Fibroblast of the conjunctiva (primary cell): ENCODE results near the gene TFPI2.
"Not testable (repeated sequence)": the region's sequence is repeated elsewhere in the genome, so short reads cannot be mapped to it uniquely, and the experiment has no call there.

ENCODE experiments used
- DNase-seq: peaks from one replicate; pipeline ENCODE4 v3.0.0-alpha.2; 2010; ENCODE audit warnings: low read depth

The TFPI2 gene, protein sequence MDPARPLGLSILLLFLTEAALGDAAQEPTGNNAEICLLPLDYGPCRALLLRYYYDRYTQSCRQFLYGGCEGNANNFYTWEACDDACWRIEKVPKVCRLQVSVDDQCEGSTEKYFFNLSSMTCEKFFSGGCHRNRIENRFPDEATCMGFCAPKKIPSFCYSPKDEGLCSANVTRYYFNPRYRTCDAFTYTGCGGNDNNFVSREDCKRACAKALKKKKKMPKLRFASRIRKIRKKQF

DNA sequence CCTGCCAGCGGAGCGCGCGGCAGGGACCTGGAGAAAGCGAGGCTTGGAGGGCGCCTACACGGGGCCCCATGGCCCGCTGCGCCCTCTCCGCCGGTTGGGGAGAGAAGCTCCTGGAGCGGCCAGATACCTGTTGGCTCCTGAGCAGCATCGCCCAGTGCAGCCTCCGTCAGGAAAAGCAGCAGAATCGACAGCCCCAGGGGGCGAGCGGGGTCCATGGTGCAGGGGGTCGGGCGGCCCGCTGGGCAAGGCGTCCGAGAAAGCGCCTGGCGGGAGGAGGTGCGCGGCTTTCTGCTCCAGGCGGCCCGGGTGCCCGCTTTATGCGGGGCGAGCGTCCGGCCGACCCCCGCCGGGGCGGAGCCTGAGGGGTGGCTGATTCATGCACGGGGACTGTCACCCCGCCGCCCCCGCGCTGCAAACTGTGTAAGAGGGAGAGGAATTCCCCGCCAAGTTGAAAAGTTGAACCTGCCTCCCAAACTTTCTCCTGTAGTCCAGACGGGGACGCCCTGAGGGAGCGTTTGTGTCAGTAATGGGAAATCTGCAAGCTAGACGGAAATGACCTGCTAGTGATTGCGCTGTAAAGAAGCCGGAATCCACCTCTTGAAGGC lies at the start of gene TFPI2:
Gene TFPI2 (minus strand): TSS at position 290 of the 605 bp plus-strand sequence. CDS start 75 bp downstream, at position 215.
- no peak for DNase-seq

DNA sequence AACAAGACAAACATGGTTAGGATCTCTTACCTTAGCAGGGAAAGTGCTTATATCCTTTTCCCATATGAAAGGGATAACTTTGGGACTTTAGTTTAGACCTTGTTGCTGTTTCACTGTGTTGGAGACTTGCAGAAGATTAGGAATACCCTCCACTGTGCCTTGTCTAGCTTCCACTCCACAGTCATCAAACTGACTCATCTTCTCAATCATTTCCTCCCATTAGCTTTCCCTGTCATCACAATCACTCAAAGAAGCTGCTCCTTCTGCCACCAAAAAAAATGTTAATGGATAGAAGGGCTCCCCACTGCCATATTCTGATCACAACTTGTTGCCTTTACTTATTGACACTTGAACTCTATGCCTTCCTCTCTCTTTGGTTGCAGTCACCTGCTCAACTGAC lies 47.7 kb upstream of the TFPI2 start:
- no peak for DNase-seq

DNA sequence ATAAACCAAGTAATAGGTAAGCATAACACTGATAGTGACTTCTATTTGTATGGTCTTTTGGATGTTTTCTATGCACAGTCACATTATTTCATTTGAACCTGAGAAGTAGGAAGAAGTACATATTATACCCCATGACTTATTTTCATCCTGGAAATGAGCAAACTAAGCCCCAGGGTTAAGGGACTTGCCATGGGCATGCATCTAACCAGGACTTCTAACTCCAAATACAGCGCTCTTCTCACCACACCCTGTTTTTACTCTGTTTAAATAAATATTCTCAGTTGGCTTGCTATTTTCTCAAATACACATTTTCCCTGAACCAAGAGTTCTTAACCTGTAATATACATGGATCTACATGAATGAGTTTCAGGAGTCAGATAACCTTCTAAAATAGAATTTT lies 47.3 kb upstream of the TFPI2 start:
- no peak for DNase-seq

DNA sequence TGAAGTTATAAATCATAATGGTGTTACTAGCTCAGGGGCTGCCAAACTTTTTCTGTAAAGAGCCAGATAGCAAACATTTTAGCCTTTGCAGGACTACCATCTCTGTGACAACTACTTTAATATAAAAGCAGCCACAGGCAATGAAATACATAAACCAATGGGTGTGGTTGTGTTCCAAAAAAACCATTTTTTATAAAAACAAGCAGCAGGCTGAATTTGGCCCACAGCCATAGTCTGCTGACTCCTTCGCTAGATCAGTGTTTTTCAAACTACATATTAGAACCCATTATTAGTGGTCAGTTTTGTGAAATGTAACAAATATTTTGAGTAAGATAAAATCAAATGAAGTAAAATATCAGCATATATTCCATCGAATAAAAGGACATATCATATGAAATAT lies 44.5 kb upstream of the TFPI2 start:
- no peak for DNase-seq

DNA sequence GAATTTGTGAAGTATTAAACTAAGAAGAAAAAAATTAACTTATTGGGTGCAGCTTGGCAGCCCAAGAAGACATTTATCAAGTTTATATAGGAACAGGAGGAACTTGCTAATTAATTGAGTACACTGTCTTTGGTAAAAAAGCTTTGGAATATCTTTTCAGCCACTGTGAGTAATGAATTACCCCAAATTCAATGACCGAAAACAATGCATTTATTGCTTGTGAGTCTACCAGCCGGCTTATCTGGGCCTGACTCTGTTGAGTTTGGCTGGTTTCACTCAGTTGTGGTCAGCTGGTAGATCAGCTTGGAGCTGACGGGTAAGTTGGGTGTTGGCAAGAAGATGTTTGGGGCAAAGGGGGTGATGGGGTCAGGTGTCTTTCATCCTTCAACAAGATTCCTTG lies 42.6 kb upstream of the TFPI2 start:
- no peak for DNase-seq

DNA sequence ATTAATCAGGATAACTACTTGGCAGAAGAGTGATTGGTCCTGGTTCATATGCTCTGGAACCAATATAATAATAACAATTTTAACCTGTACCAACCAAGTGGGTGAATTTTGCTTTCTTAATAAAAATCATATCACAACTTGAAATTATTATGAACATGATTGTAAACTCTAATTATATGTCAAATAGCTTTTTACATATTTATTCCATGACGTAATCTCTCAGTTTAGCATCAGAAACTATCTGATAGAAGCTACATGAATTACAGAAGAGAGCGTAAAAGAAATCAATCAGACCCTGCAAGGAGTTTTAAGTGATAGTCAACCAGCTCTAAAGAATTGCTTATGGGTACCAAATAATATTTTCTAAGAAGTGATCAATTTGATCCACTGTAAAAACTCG lies 41.1 kb upstream of the TFPI2 start:
- DNase-seq = no peak

DNA sequence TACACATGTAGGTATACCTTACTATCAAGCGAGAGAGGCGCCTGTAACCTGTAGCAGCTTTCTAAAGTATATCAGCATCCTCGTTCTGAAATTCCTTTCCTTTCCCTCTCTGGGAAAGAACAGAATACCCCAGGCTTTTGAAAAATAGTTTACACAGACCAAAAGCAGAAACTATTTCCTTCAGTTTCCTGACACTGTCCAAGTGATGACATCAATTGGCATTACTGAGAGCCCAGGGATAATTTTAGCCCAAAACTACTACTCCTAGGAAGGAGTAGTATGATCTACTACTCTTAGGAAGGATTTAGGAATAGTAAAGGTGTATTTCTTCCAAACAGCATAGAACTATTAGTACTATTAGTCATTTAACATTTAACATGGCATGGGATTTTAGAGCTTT lies 37.0 kb upstream of the TFPI2 start:
- DNase-seq = no peak

DNA sequence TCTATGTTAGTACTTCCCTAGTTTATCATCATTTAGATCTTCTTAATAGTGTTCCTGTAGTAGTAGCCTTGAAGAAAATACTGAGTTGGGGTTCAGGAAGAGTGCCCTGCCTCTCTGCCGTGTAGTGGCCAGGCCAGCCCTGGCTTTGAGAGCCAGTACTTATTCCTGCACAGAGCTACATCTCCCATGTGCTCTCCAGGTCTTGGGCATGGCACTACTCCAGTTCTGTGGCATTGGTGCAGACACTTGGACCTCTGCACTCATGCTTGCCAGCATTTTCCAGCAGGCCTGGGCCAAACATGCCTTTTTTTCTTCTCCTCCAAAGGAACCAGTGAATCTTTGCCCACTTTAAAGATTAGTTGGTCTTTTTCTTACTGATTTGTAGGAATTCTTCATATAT lies 36.2 kb upstream of the TFPI2 start:
- no peak for DNase-seq

DNA sequence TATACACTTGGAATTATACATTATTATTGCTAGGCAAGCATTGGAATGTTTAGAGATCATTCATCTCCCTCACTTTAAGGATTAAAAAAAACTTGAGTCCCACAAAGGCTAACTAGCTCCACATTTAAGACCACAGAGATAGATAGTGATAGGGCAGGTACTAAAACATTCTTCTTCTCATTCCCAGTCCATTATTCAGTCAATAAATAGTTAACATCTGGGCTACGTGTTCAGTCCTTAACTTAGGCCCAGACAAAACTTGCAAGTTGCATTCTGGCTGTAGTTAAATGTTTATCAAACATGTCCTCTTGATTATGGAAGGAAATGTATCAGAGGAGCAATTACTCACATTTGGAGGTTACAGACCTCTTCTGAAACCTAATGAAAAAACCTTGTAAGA lies 33.4 kb upstream of the TFPI2 start:
- no peak for DNase-seq

DNA sequence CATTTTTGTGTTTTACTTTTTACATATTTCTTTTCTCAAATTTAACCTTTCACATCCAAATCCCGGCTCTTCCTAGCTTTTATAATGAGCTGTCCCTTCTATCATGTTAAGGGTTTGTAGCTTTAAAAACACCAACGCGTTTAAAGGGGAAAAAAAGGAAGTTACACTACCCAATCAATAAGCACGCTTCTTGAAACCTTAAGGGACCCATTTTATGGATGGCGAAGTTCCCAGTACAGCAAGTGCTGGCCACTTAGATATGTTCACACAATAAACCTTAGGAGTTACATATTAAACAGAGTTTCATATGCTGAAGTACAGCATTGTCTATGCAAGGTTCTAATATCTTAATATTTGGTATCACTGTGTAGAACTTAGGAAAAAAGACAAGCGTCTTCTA lies 32.7 kb upstream of the TFPI2 start:
- no peak for DNase-seq

DNA sequence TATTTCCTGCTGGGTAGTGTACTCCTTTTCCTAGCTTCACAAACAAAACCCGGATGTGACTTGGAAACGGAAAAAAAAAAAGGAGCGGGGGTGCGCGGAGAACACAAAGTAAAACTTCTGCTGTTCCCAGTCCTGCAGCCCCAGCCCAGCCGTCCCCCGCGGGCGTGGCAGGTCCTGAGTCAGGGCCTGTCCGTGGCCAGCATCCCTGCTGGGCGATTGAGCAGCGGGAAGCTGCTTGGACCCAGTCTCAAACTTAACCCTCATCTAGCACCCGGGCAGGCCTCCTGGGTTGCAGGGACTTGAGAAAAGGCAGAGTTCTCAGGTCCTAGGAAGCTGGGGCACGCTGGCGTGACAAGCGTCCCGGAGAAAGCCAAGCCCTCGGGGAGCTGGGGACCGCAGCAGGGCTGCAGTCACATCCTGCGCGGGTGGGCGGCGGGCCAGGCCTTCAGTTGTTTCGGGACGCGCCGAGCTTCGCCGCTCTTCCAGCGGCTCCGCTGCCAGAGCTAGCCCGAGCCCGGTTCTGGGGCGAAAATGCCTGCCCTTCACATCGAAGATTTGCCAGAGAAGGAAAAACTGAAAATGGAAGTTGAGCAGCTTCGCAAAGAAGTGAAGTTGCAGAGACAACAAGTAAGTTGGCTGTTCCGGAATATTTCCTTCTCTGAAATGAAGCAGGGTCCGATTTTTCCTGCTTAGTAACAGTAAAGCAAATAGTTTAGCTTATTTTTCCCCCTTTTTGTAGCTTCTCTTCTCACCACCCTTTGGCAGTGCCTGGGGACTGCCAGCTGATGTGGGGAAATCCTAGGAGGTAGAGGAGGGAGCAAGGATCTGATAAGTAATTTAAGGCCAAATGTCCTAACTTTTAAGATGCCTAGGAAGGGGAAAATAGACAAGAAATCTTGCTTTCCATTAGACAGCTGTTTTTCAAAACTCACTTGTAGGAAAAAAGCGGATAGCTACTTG lies 31.3 kb upstream of the TFPI2 start, which contains the start of gene GNG11:
Gene GNG11 (plus strand): TSS at position 129 of the 960 bp plus-strand sequence. CDS start 403 bp downstream, at position 532.
- peak; percentile 60 for DNase-seq

DNA sequence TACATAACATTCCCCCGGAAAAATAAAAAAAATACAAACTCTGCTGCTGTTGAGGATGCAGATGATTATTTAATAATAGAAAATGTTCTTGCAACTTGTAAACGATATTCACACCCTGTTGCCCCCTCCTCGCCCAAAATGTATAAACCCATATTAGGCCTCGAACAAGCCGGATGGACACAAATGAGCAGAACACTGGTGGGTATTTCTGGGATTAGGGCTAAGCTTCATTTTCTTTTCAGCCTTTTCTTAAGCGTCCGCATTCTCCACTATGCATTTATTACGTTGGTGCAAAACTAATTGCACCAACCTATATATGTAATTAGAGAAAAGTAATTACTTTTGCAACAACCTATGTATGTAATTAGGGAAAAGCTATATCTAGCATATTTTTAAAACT lies 30.6 kb upstream of the TFPI2 start:
- no peak for DNase-seq

DNA sequence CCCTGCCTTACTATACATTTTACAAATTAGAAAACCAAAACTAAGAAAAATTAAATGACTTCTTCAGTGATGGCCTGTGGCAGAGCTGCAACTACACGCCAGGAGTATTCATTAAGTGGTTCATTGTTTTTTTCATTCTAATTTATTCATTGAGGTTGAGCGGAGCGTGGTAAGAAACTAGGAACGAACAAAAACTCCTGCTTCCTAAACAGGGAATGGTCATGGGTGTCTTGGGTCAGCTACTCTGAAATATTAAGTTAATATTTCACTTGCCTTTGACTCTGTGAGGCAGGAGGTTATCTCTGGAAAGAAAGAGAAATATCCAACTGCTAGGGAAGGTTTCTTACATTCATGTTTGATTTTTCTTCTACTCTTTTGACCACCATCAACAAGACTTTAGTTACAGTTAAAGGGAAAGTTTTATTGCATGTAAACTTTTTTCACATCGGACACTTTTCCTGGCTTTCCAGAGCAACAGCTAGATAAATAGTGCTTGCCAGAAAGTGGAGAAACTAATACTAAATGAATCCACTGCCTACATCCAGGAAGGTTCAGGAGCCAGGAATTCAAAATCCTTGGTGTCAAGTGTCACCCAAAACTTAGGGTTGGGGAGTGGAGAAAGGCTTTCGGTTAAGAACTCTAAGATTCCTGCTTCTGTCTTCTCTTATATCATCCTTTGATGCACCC lies 30.1 kb upstream of the TFPI2 start:
- no peak for DNase-seq

DNA sequence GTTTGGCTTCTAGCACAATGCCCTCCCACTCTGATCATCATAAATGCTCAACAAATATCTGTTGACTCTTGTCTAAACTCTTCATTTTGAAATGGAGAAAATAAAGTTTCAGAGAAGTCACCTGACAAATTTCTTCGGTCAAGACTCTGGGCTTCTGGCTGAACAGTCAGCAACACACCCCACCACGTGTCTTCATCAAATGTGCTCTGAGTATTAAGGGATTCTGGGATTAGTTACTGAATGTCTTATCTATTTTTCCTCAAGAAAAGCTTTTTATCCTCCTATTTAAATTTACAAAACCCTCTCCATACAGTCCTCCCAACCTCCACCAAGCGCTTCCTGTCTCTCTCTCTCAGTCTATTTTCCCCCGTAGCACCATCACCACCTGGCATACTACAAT lies 25.8 kb upstream of the TFPI2 start:
- not testable (repeated sequence) for DNase-seq

DNA sequence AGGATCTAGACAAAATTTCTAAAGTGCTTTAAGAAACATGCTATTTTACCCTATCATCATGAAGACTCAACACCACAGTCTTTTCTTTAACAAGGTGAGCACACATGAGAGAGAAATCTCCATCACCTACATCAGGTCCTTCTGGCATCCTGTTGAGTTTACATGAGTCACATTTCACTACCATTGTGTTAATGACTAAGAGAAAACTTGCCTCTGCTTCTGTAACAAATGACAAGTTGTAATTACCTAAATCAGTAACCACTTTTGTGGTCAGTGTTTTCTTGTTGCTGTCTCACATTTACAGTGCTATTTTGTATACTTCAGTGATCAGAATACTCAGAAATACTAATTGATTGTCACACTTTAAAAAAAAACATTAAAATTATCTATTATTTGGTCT lies 25.3 kb upstream of the TFPI2 start:
- not testable (repeated sequence) for DNase-seq

DNA sequence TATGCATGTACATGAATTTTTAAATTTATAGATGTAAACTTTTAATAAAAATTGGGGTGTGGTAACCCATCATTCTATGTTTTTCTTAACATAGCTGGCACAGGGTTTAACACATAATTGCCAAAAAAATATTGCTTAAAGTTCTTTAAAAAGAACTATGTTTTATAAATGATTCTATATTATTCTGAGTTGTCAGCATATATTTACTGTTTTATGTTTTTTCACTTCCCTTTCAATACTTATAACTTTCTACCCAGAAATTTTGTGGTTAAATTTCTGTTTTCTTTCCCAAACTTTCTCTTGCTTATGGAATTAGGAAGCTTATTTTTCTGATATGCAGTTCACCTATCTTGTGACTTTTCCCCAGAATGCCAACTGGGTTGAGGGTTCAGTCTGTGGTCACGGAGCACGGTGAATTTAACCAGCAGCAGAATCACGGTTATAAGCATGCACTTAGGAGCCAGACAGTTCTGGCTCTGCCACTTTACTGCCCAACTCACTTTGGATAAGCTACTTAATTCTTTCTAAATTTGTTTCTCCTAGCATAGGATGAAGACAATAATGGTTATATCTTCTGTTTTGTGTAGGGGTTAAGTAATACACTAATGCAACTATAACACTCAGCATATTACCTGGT lies 24.8 kb upstream of the TFPI2 start:
- not testable (repeated sequence) for DNase-seq

DNA sequence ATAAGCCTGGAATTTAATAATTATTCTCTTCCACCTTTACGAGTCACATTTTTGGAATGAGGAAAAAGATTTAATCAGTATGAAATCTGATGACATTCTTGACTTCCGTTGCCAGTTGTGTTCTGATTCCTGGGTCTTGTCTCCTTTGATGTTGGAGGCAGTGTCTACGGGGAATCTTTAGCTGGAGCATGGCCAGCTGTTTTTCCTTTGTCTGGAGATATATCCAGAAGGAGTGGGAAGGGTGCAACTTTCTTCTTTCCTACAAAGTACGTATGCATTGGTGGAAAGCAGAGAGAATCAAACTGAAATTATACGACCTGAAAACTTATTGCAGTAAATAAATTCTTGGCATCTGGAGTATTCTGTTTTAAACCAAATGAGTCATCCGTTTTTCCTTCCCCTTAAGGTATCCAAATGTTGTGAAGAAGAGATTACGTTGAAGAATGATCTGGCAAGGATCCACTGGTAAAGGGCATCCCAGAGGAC lies 24.1 kb upstream of the TFPI2 start:
- no peak for DNase-seq

DNA sequence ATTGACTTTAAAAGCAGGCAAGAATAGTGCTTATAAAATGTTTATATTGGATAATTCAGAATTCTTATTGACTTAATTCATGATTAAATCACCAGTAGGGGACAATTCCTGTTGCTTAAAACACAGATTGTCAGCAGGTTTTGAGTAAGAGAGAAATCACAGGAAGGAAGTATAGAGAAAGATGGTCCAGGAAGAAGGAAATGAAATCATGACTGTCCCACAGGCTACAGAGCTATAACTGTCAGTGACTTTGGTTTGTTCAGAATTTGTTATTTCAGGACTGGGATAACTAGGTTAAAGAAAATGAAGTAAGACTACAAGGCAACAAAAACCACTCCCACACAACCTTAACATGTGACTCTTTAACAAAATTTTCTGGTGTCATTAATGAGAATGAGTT lies 22.6 kb upstream of the TFPI2 start:
- no peak for DNase-seq

DNA sequence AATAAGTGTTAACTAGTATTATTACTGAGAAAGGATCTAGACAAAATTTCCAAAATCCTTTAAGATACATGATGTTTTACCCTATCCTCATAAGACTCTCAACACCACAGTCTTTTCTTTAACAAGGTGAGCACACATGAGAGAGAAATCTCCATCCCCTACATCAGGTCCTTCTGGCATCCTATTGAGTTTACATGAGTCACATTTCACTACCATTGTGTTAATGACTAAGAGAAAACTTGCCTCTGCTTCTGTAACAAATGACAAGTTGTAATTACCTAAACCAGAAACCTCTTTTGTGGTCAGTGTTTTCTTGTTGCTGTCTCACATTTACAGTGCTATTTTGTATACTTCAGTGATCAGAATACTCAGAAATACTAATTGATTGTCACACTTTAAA lies 21.1 kb upstream of the TFPI2 start:
- not testable (repeated sequence) for DNase-seq

DNA sequence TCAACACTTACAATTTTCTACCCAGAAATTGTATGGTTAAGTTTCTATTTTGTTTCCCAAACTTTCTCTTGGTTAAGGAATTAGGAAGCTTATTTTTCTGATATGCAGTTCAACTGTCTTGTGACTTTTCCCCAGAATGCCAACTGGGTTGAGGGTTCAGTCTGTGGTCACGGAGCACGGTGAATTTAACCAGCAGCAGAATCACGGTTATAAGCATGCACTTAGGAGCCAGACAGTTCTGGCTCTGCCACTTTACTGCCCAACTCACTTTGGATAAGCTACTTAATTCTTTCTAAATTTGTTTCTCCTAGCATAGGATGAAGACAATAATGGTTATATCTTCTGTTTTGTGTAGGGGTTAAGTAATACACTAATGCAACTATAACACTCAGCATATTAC lies 20.7 kb upstream of the TFPI2 start:
- DNase-seq = not testable (repeated sequence)
